ENCODE results near the gene AKNA. TPM values are rescaled to one million over a fixed set of nuclear protein-coding genes. Genes with fewer than 3 reads are reported as not detected.
A peak's percentile ranks its signal among the peaks of the same experiment; 100 is the strongest.

AKNA gene
- total RNA-seq, 1 donor from 2014 or later = 14.0 TPM

DNA sequence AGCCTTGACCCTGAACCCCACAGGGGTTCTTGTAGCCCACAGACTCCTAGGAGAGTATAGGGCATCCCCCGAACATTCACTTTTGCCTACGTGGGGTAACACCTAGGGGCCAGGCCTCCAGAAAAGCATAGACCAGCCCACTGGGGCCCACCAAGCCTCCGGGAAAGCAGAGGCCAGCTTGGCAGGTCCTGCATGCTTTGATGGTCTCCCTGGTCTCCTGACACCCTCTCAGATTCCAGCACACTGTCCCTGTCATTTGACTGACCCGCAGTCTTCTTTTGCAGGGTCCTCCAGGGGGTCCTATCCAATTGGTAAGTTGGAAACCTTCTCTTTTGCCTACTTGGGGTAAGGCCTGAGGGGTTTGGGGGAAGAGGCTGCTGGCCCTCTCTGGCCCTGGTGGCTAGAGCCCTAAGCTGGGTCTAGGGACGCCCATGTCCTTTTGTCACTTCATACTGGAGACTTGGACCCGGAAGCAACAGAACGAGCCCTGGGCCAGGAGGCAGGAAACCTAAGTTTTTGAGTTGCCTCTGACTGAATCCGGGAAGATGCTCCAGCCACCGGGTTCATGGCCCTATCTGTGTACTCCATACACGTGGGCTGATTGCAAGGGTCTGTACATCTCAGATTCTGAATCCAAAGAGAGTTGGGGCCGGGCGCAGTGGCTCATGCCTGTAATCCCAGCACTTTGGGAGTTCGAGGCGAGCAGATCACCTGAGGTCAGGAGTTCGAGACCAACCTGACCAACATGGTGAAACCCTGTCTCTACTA, 85.8 kb downstream of the AKNA start:
- Mint-ChIP-seq H3K4me3 (no peak overlapping the region), H3K27ac (no peak overlapping the region), H3K36me3 (peaks cover 2% of the 10 kb centered on the region), H3K4me1 (ENCODE audit: unreplicated experiment) (peaks cover 4% of the 10 kb centered on the region), H3K27me3 (no peaks in the 10 kb centered on the region), H3K9me3 (no peaks in the 10 kb centered on the region)
- peak; percentile 36 for DNase-seq (ENCODE audit: extremely low spot score, unreplicated experiment)
- TF ChIP-seq, protein P1, sequence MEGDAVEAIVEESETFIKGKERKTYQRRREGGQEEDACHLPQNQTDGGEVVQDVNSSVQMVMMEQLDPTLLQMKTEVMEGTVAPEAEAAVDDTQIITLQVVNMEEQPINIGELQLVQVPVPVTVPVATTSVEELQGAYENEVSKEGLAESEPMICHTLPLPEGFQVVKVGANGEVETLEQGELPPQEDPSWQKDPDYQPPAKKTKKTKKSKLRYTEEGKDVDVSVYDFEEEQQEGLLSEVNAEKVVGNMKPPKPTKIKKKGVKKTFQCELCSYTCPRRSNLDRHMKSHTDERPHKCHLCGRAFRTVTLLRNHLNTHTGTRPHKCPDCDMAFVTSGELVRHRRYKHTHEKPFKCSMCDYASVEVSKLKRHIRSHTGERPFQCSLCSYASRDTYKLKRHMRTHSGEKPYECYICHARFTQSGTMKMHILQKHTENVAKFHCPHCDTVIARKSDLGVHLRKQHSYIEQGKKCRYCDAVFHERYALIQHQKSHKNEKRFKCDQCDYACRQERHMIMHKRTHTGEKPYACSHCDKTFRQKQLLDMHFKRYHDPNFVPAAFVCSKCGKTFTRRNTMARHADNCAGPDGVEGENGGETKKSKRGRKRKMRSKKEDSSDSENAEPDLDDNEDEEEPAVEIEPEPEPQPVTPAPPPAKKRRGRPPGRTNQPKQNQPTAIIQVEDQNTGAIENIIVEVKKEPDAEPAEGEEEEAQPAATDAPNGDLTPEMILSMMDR (conservative IDR thresholded peaks at IDR 0.05) = no peak

DNA sequence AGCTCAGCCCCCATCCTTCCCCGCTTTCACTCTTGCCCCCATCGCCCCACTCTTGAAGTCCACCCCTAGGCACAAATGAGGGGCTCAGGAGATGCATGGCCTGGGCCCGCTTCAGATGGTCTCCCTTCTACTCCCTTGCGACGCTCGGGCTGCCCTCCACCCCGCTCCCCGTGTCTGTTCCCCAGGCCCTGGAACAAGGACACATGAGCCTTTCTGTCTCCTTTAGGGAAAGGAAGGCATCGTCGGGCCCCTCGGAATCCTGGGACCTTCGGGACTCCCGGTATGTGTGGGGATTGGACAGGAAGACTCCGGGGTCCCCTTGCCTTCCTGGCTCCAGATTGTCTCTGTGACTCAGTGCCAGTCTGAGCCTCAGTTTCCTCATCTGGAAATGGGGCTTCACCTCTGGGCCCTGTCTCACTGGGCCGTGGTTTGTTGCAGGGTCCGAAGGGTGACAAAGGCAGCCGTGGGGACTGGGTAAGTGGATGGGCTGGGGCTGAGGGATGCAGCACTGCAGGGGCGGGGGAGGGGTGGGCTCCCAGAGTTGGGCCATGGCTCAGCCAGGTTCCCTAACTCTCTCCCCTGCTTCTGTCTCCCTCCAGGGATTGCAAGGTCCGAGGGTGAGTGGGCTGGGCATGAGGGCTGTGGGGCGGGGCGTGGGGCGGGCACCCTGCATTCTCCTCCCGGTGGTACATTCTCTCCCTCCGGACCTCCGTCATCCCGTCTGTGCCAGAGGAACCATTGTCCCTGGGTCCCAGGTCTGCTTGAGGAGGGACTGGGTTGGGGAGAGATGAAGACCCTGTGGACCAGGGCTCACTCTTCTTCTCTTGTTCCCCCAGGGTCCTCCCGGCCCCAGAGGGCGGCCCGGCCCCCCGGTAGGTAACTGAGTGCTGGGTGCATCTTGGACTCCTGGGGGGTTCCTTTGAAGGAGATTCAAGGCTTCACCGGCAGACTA, 86.7 kb downstream of the AKNA start:
- H3K4me3 Mint-ChIP-seq = no peak overlapping the region
- peaks cover 4% of the 10 kb centered on the region for H3K4me1 Mint-ChIP-seq (ENCODE audit: unreplicated experiment)
- no peak overlapping the region for H3K27ac Mint-ChIP-seq
- peaks cover 9% of the 10 kb centered on the region for H3K36me3 Mint-ChIP-seq
- no peaks in the 10 kb centered on the region for H3K9me3 Mint-ChIP-seq
- DNase-seq (ENCODE audit: extremely low spot score, unreplicated experiment) = peak; percentile 59
- TF ChIP-seq, protein P1 (conservative IDR thresholded peaks at IDR 0.05) = no peak
- H3K27me3 Mint-ChIP-seq = no peaks in the 10 kb centered on the region

DNA sequence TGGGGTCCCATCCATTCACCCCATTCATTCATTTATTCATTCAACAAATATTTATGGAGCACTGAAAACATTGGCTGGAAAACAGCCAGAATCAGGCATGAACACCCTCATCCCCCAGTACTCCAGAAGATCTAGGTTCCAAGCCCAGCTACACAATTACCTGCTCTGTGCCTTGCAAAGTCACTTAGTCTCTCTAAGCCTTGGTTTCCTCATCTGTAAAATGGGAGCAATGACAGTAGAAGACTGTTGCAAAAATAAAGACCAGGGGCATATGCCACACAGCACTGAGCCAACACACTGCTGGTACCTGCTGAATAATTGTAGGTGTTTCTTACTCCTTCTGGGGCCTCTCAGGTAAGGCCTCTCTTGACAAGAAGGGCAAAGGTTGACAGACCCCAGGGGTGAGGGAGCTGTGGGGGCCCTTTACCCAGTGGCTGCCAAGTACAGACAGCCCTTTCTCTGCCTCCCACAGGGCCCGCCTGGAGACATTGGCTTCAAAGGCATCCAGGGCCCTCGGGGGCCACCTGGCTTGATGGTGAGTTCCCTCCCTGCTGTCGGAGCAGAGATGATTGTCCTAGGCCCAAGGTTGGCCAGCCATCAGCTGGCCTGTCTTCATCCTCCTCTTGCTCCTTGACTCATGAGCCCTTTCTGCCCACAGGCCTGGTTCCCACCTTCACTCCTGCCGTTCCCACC, 87.5 kb downstream of the AKNA start:
- Mint-ChIP-seq H3K9me3 (peaks cover under 1% of the 10 kb centered on the region), H3K27me3 (no peaks in the 10 kb centered on the region), H3K36me3 (peaks cover 17% of the 10 kb centered on the region), H3K4me1 (ENCODE audit: unreplicated experiment) (no peaks in the 10 kb centered on the region), H3K4me3 (no peak overlapping the region), H3K27ac (no peak overlapping the region)
- DNase-seq (ENCODE audit: extremely low spot score, unreplicated experiment) = no peak
- TF ChIP-seq, protein P1 (conservative IDR thresholded peaks at IDR 0.05) = no peak

DNA sequence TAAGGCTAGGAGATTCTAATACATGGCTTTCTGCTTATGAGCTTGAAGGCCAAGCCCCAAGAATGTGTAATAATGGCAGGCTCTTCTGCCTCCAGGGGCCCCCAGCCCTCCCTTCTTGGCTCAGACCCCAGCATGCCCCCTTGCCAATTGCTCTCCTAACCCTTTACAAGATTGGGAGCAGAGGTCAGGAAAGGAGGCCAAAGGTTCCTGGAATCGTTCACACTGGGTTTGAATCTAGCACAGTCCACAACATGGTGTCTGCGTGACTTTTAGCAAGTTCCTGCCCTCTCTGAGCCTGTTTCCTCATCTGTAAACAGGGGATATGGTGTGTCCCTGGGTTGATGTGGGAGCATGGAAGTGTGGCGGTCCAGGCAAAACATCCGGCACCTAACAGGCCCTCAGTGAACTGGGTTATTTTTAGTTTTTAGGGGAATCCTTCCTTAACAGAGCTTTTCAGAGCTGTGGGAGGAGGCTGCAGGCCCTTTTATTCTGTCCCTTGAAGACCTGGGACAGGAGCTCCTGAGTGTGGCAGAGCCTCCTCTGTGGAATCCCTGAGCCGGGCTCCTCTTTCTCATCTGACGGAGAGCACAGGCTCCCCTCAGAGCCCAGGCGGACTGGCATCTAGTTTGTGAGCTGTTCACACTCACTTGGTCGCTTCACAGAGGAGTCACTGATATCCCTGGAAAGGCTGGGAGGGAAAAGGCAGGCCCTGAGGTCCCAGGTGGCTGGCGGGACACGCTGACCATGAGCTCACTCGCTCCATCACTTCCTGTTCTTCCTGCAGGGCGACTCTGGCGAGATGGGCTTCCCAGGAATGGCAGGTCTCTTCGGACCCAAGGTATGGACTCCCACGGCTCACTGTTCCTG, 88.3 kb downstream of the AKNA start:
- H3K9me3 Mint-ChIP-seq = peaks cover 9% of the 10 kb centered on the region
- TF ChIP-seq, protein P1 (conservative IDR thresholded peaks at IDR 0.05) = no peak
- no peaks in the 10 kb centered on the region for H3K4me1 Mint-ChIP-seq (ENCODE audit: unreplicated experiment)
- no peaks in the 10 kb centered on the region for H3K27me3 Mint-ChIP-seq
- no peak overlapping the region for H3K27ac Mint-ChIP-seq
- peaks cover 25% of the 10 kb centered on the region for H3K36me3 Mint-ChIP-seq
- peak; percentile 62 for DNase-seq (ENCODE audit: extremely low spot score, unreplicated experiment)
- H3K4me3 Mint-ChIP-seq = no peak overlapping the region

DNA sequence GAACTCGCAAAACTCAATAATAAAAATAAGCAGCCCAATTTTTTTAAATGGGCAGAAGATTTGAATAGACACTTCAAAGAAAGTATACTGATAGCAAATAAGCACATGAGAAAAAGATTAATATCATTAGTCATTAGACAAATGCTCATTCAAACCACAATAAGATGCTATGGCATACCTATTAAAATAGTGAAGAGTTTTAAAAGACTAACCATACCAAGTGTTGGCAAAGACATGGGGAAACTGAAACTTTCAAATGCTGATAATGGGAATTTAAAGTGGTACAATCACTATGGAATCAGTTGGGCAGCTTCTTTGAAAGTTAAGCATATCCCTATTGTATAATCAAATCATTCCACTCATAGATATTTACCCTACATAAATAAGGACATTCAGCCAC, 91.4 kb downstream of the AKNA start:
- Mint-ChIP-seq H3K27me3 (no peaks in the 10 kb centered on the region), H3K9me3 (peaks cover 10% of the 10 kb centered on the region), H3K36me3 (peaks cover 39% of the 10 kb centered on the region), H3K4me3 (no peak overlapping the region), H3K4me1 (ENCODE audit: unreplicated experiment) (no peaks in the 10 kb centered on the region), H3K27ac (no peak overlapping the region)
- TF ChIP-seq, protein P1 (conservative IDR thresholded peaks at IDR 0.05) = no peak
- no peak for DNase-seq (ENCODE audit: extremely low spot score, unreplicated experiment)

All from type B pancreatic cell (in vitro differentiated cells).